Peyer's patch (tissue), 4 donors: Measurements from ENCODE around the gene RAP1A. TPM values are rescaled to one million over a fixed set of nuclear protein-coding genes. Genes with fewer than 3 reads are reported as not detected.
"Not testable (repeated sequence)": the region's sequence is repeated elsewhere in the genome, so short reads cannot be mapped to it uniquely, and the experiment has no call there.

Experiments
- DNase-seq, 3 donors: peaks; one replicate each; pipeline ENCODE4 v3.0.0-alpha.2; 2017 to 2019
- H3K27ac ChIP-seq, 4 donors: fragments of 200-600 bp; sonication (generic); one replicate each; pipeline ENCODE4 v1.5.1; 2016 to 2019
- H3K27me3 ChIP-seq, 2 donors: fragments of 200-600 bp; sonication (generic); one replicate each; pipeline ENCODE4 v1.5.1; 2019
- H3K36me3 ChIP-seq, 3 donors: fragments of 200-600 bp; sonication (generic); one replicate each; pipeline ENCODE4 v1.5.1; 2016 to 2019
- H3K4me1 ChIP-seq, 4 donors: fragments of 200-600 bp; sonication (generic); one replicate each; pipeline ENCODE4 v1.5.1; 2016 to 2019
- H3K4me3 ChIP-seq, 4 donors: fragments of 200-600 bp; sonication (generic); 1 replicate in 3 of 4; 2 replicates in 1 of 4; pipeline ENCODE4 v1.5.1; 2016 to 2019; ENCODE audit warnings: mild to moderate bottlenecking in 1 of 4
- H3K9me3 ChIP-seq, 4 donors: fragments of 200-600 bp; sonication (generic); one replicate each; pipeline ENCODE4 v1.5.1; 2016 to 2019; ENCODE audit warnings: mild to moderate bottlenecking in 1 of 4
- POLR2A ChIP-seq, 2 donors: fragments of 450-650 bp; IDR thresholded peaks; one replicate each; pipeline ENCODE4 v1.5.1; 2017; ENCODE audit warnings: antibody characterized with exemption in 2 of 2, mild to moderate bottlenecking in 2 of 2, moderate library complexity in 2 of 2
- total RNA-seq, 4 donors: library from RNA; depleted of rRNA; stranded (reverse); fragments of >200 nt; gene quantifications; one replicate each; pipeline ENCODE4 v1.1.0, GENCODE V29; 2016
- TF ChIP-seq, protein P1 (sequence below), 6 experiments: fragments of 450-650 bp in 4 of 6; fragments of 200-600 bp in 2 of 6; sonication (generic) in 1 of 6; IDR thresholded peaks; one replicate each; pipeline ENCODE4 v1.5.1; 2017 to 2019; ENCODE audit warnings: antibody characterized with exemption in 6 of 6, mild to moderate bottlenecking in 3 of 6, moderate library complexity in 1 of 6

The RAP1A gene
- total RNA-seq, 4 donors from 2014 or later: 16.5 to 66.0 (median 46.2) TPM

DNA sequence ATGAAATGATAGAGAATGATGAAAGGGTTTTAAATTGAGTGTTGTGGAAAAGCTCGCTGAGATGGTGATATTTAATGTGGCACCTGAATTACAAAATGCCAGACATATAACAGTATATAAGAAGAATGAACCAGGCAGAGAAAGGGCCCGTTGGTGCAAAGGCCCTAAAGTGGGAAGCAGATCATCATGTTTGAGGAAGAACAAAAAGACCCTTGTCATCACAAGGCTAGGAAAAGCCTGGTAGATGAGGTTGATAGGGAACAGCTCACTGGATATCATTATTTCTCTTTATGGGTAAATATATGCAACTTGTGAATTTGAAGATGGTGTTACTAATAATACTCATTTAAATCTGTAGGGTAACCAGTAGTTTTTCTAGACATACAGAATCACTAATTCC lies 11.0 kb downstream of the RAP1A start:
- no peaks in the 10 kb centered on the region for H3K36me3 ChIP-seq
- TF ChIP-seq POLR2A (IDR thresholded peaks at IDR 0.05): no peak
- TF ChIP-seq, protein P1, sequence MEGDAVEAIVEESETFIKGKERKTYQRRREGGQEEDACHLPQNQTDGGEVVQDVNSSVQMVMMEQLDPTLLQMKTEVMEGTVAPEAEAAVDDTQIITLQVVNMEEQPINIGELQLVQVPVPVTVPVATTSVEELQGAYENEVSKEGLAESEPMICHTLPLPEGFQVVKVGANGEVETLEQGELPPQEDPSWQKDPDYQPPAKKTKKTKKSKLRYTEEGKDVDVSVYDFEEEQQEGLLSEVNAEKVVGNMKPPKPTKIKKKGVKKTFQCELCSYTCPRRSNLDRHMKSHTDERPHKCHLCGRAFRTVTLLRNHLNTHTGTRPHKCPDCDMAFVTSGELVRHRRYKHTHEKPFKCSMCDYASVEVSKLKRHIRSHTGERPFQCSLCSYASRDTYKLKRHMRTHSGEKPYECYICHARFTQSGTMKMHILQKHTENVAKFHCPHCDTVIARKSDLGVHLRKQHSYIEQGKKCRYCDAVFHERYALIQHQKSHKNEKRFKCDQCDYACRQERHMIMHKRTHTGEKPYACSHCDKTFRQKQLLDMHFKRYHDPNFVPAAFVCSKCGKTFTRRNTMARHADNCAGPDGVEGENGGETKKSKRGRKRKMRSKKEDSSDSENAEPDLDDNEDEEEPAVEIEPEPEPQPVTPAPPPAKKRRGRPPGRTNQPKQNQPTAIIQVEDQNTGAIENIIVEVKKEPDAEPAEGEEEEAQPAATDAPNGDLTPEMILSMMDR (IDR thresholded peaks at IDR 0.05): no peak
- DNase-seq: no peak
- H3K4me3 ChIP-seq: no peak overlapping the region
- H3K4me1 ChIP-seq: peaks cover 0 to 31% (median 3%) of the 10 kb centered on the region in 4 donors
- H3K9me3 ChIP-seq: no peaks in the 10 kb centered on the region
- no peak overlapping the region for H3K27ac ChIP-seq
- H3K27me3 ChIP-seq: no peaks in the 10 kb centered on the region

GRCh38 chr1:111631502-111631901 lies 11.9 kb downstream of the RAP1A start:
- Histone ChIP-seq H3K9me3 (no peaks in the 10 kb centered on the region), H3K27ac (no peak overlapping the region), H3K4me3 (no peak overlapping the region), H3K27me3 (no peaks in the 10 kb centered on the region), H3K4me1 (peaks cover 0 to 30% (median 3%) of the 10 kb centered on the region in 4 donors), H3K36me3 (no peaks in the 10 kb centered on the region)
- no peak for DNase-seq
- TF ChIP-seq, protein P1 (IDR thresholded peaks at IDR 0.05): no peak
- TF ChIP-seq POLR2A (IDR thresholded peaks at IDR 0.05): no peak

- H3K9me3 ChIP-seq: not testable (repeated sequence)
These were observed 13.2 kb downstream of the RAP1A start for GRCh38 chr1:111632771-111633170.

DNA sequence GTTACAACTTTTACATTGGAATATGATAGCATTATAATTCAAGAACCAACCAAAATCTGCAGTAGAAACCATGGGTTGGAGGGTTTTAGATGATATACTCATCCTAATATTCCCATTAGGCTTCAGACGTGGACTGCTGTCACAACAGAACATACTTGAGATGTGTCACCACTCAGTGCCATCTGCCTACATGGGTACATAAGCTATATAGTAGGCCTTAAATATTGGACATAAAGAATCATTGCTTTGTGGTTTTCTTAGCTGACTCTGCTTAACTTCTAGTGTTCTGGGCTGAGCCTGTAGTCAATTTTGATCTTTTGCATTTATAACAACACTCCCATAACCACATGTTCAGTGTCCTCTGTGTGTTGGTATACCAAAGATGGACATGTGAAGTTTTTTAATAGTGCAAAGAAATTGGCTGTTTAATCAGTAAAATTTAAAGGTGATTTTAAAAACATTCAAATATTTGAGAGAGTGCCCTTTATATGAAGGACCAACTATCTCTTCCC lies 14.2 kb downstream of the RAP1A start:
- DNase-seq: no peak
- no peak overlapping the region for H3K4me3 ChIP-seq
- no peaks in the 10 kb centered on the region for H3K36me3 ChIP-seq
- H3K27ac ChIP-seq: no peak overlapping the region
- no peaks in the 10 kb centered on the region for H3K9me3 ChIP-seq
- TF ChIP-seq POLR2A (IDR thresholded peaks at IDR 0.05): no peak
- TF ChIP-seq, protein P1 (IDR thresholded peaks at IDR 0.05): no peak
- H3K27me3 ChIP-seq: no peaks in the 10 kb centered on the region
- peaks cover 0 to 43% (median 3%) of the 10 kb centered on the region in 4 donors for H3K4me1 ChIP-seq

More at GRCh38 chr1:111632771-111633170, 13.2 kb downstream of the RAP1A start:
- H3K4me3 ChIP-seq, H3K36me3 ChIP-seq, H3K27me3 ChIP-seq, H3K27ac ChIP-seq, DNase-seq: not testable (repeated sequence)
- H3K4me1 ChIP-seq: peaks cover 0 to 33% (median 3%) of the 10 kb centered on the region in 4 donors

GRCh38 chr1:111635324-111636009 lies 15.9 kb downstream of the RAP1A start:
- Histone ChIP-seq H3K4me3 (no peak overlapping the region), H3K27ac (no peak overlapping the region), H3K27me3 (no peaks in the 10 kb centered on the region), H3K36me3 (no peaks in the 10 kb centered on the region), H3K4me1 (peaks cover 0 to 54% (median 2%) of the 10 kb centered on the region in 4 donors), H3K9me3 (no peaks in the 10 kb centered on the region)
- no peak for TF ChIP-seq POLR2A (IDR thresholded peaks at IDR 0.05)
- TF ChIP-seq, protein P1 (IDR thresholded peaks at IDR 0.05): no peak
- no peak for DNase-seq

- H3K4me1 ChIP-seq: peaks cover 0 to 52% (median 2%) of the 10 kb centered on the region in 4 donors
- TF ChIP-seq, protein P1 (IDR thresholded peaks at IDR 0.05): no peak
- TF ChIP-seq POLR2A (IDR thresholded peaks at IDR 0.05): no peak
- H3K4me3 ChIP-seq: no peak overlapping the region
- no peaks in the 10 kb centered on the region for H3K9me3 ChIP-seq
- no peak overlapping the region for H3K27ac ChIP-seq
- H3K36me3 ChIP-seq: no peaks in the 10 kb centered on the region
- no peak for DNase-seq
- no peaks in the 10 kb centered on the region for H3K27me3 ChIP-seq
These were observed 18.7 kb downstream of the RAP1A start for GRCh38 chr1:111638320-111638719.
